H9 (cell line): ENCODE measurements around the gene PLEKHA5. TPM values are rescaled to one million over a fixed set of nuclear protein-coding genes. Genes with fewer than 3 reads are reported as not detected.
A peak's percentile ranks its signal among the peaks of the same experiment; 100 is the strongest.

Source experiments
- DNase-seq: peaks from one replicate; pipeline ENCODE4 v3.0.0-alpha.2; 2017
- H2AFZ ChIP-seq: one replicate; pipeline ENCODE4 v1.6.1; 2013; ENCODE audit warnings: mild to moderate bottlenecking, low read length, control low read depth, moderate library complexity
- H2AK5ac ChIP-seq: 2 replicates; pipeline ENCODE4 v1.6.1; 2013; ENCODE audit warnings: low read length, control low read depth, mixed read lengths; ENCODE audit not compliant: insufficient read length
- H2BK120ac ChIP-seq: one replicate; pipeline ENCODE4 v1.6.1; 2013; ENCODE audit warnings: low read depth, mild to moderate bottlenecking, low read length, control low read depth, inconsistent platforms; ENCODE audit not compliant: poor library complexity, severe bottlenecking
- H2BK12ac ChIP-seq: 2 replicates; pipeline ENCODE4 v1.6.1; 2013; ENCODE audit warnings: low read length, control low read depth, mixed read lengths, low read depth; ENCODE audit not compliant: insufficient read length
- H2BK15ac ChIP-seq: 2 replicates; pipeline ENCODE4 v1.6.1; 2013; ENCODE audit warnings: low read depth, low read length, control low read depth
- H2BK20ac ChIP-seq: one replicate; pipeline ENCODE4 v1.6.1; 2013; ENCODE audit warnings: low read depth, mild to moderate bottlenecking, low read length, control low read depth, inconsistent platforms; ENCODE audit not compliant: poor library complexity, severe bottlenecking
- H2BK5ac ChIP-seq: 2 replicates; pipeline ENCODE4 v1.6.1; 2013; ENCODE audit warnings: low read length, control low read depth, mixed read lengths; ENCODE audit not compliant: insufficient read length
- H3K14ac ChIP-seq: 2 replicates; pipeline ENCODE4 v1.6.1; 2013; ENCODE audit warnings: low read length, control low read depth; ENCODE audit not compliant: insufficient read depth
- H3K18ac ChIP-seq: 2 replicates; pipeline ENCODE4 v1.6.1; 2013; ENCODE audit warnings: low read depth, mild to moderate bottlenecking, mixed read lengths, low read length, control low read depth; ENCODE audit not compliant: insufficient read length
- H3K23ac ChIP-seq: 2 replicates; pipeline ENCODE4 v1.6.1; 2013; ENCODE audit warnings: low read length, control low read depth, mixed read lengths, low read depth; ENCODE audit not compliant: insufficient read length
- H3K23me2 ChIP-seq: 2 replicates; pipeline ENCODE4 v1.6.1; 2013; ENCODE audit warnings: low read depth, mild to moderate bottlenecking, mixed read lengths, low read length, control low read depth; ENCODE audit not compliant: insufficient read length, poor library complexity, severe bottlenecking
- H3K27ac ChIP-seq: 2 replicates; pipeline ENCODE4 v1.5.1; 2013; ENCODE audit warnings: low read length, control low read depth, mixed read lengths, low read depth; ENCODE audit not compliant: insufficient read length
- H3K27me3 ChIP-seq: 2 replicates; pipeline ENCODE4 v1.6.1; 2013; ENCODE audit warnings: low read length, control low read depth, inconsistent platforms; ENCODE audit not compliant: insufficient read depth
- H3K4ac ChIP-seq: 2 replicates; pipeline ENCODE4 v1.6.1; 2013; ENCODE audit warnings: low read depth, mild to moderate bottlenecking, control low read depth, inconsistent platforms, low read length, moderate library complexity
- H3K4me1 ChIP-seq: 2 replicates; pipeline ENCODE4 v1.6.1; 2013; ENCODE audit warnings: low read length, control low read depth, inconsistent platforms; ENCODE audit not compliant: insufficient read depth
- H3K4me2 ChIP-seq: 2 replicates; pipeline ENCODE4 v1.6.1; 2013; ENCODE audit warnings: low read length, control low read depth, mixed read lengths; ENCODE audit not compliant: insufficient read length, insufficient read depth
- H3K56ac ChIP-seq: 2 replicates; pipeline ENCODE4 v1.6.1; 2013; ENCODE audit warnings: low read depth, mild to moderate bottlenecking, mixed read lengths, low read length, control low read depth; ENCODE audit not compliant: insufficient read length
- H3K79me1 ChIP-seq: 2 replicates; pipeline ENCODE4 v1.6.1; 2013; ENCODE audit warnings: low read depth, mild to moderate bottlenecking, moderate library complexity, low read length, control low read depth, inconsistent platforms; ENCODE audit not compliant: insufficient read depth, poor library complexity, severe bottlenecking
- H3K79me2 ChIP-seq: 2 replicates; pipeline ENCODE4 v1.6.1; 2013; ENCODE audit warnings: low read length, control low read depth, inconsistent platforms; ENCODE audit not compliant: insufficient read depth
- H3K9ac ChIP-seq: 2 replicates; pipeline ENCODE4 v1.6.1; 2013; ENCODE audit warnings: low read length, control low read depth, mixed read lengths; ENCODE audit not compliant: insufficient read length; ENCODE audit errors: extremely low read depth
- H3K9me3 ChIP-seq: one replicate; pipeline ENCODE4 v1.6.1; 2013; ENCODE audit warnings: low read depth, low read length, inconsistent platforms; ENCODE audit not compliant: control insufficient read depth
- H3T11ph ChIP-seq: one replicate; pipeline ENCODE4 v1.6.1; 2013; ENCODE audit warnings: mild to moderate bottlenecking, low read length, control low read depth, inconsistent platforms
- H4K20me1 ChIP-seq: one replicate; pipeline ENCODE4 v1.6.1; 2013; ENCODE audit not compliant: control insufficient read depth, insufficient read length, insufficient read depth
- H4K5ac ChIP-seq: 2 replicates; pipeline ENCODE4 v1.6.1; 2013; ENCODE audit warnings: low read depth, mild to moderate bottlenecking, mixed read lengths, low read length, control low read depth; ENCODE audit not compliant: insufficient read length
- H4K8ac ChIP-seq: replicated peaks from 2 replicates; pipeline ENCODE4 v1.6.1; 2013; ENCODE audit warnings: low read length, control low read depth, mixed read lengths, low read depth; ENCODE audit not compliant: insufficient read length
- H4K91ac ChIP-seq: 2 replicates; pipeline ENCODE4 v1.6.1; 2013; ENCODE audit warnings: low read depth, mild to moderate bottlenecking, moderate library complexity, mixed read lengths, low read length, control low read depth; ENCODE audit not compliant: insufficient read length
- H3K27ac Mint-ChIP-seq, 3 experiments: 2 replicates in 2 of 3; 3 replicates in 1 of 3; pipeline ENCODE4 v1.8.0; 2020 to 2021; ENCODE audit warnings: mixed read lengths in 3 of 3, mild to moderate bottlenecking in 1 of 3, moderate library complexity in 1 of 3
- H3K27me3 Mint-ChIP-seq: 2 replicates; pipeline ENCODE4 v1.8.0; 2021; ENCODE audit warnings: low read depth, mild to moderate bottlenecking, moderate library complexity, mixed read lengths
- H3K36me3 Mint-ChIP-seq, 3 experiments: 2 replicates in 2 of 3; 3 replicates in 1 of 3; pipeline ENCODE4 v1.8.0; 2020 to 2021; ENCODE audit warnings: low read depth in 3 of 3, mixed read lengths in 3 of 3; ENCODE audit not compliant: insufficient read depth in 1 of 3
- H3K4me1 Mint-ChIP-seq, 2 experiments: 2 replicates each; pipeline ENCODE4 v1.8.0; 2020; ENCODE audit warnings: mixed read lengths in 2 of 2
- H3K4me3 Mint-ChIP-seq, 2 experiments: 2 replicates in 1 of 2; 3 replicates in 1 of 2; pipeline ENCODE4 v1.8.0; 2020 to 2021; ENCODE audit warnings: mild to moderate bottlenecking in 2 of 2, mixed read lengths in 2 of 2, moderate library complexity in 1 of 2
- H3K9me3 Mint-ChIP-seq, 2 experiments: 2 replicates in 1 of 2; 3 replicates in 1 of 2; pipeline ENCODE4 v1.8.0; 2020; ENCODE audit warnings: mild to moderate bottlenecking in 2 of 2, mixed read lengths in 2 of 2, moderate library complexity in 1 of 2
- WGBS: extraction: QIAGEN DNeasy Blood & Tissue Kit; methylation state at CpG from one replicate; pipeline ENCODE4 v1.1.7; 2013; ENCODE audit warnings: missing lambda C conversion rate, low lambda C conversion rate, mixed read lengths; ENCODE audit not compliant: insufficient read length; ENCODE audit errors: extremely low coverage; 5-methylcytosine and 5-hydroxymethylcytosine counted together
- total RNA-seq: library from RNA; stranded (reverse); gene quantifications from 2 replicates; pipeline ENCODE4 v1.2.1, GENCODE V29; 2021
- TF ChIP-seq, protein P1 (sequence below): fragments of 200-600 bp; sonication (generic); conservative IDR thresholded peaks from 3 replicates; pipeline ENCODE4 v1.8.0; 2021; ENCODE audit warnings: antibody characterized with exemption, mild to moderate bottlenecking

PLEKHA5 gene
- total RNA-seq, 1 experiment from 2014 or later = 86.7 TPM

GRCh38 chr12:19129122-19129485 lies 429 bp upstream of the PLEKHA5 start:
- H4K20me1 ChIP-seq = no peaks in the 10 kb centered on the region
- H3K23me2 ChIP-seq = peaks cover 6% of the 10 kb centered on the region
- no peak overlapping the region for H2AK5ac ChIP-seq
- peaks cover 9% of the 10 kb centered on the region; the same call in 1 of the 2 replicates for H3K79me2 ChIP-seq
- H3K4me1 ChIP-seq = no peaks in the 10 kb centered on the region
- no peak overlapping the region for H4K91ac ChIP-seq
- peaks cover 21 to 23% of the 10 kb centered on the region in 2 experiments for H3K9me3 Mint-ChIP-seq
- H3K9me3 ChIP-seq = peaks cover 10% of the 10 kb centered on the region
- H3T11ph ChIP-seq = no peak overlapping the region
- WGBS = no CpG with 5 or more reads among the region's 12 CpGs
- H3K4me3 Mint-ChIP-seq = peak overlapping the region; percentile 53 to 72
- no peak overlapping the region for H2BK5ac ChIP-seq
- TF ChIP-seq, protein P1, sequence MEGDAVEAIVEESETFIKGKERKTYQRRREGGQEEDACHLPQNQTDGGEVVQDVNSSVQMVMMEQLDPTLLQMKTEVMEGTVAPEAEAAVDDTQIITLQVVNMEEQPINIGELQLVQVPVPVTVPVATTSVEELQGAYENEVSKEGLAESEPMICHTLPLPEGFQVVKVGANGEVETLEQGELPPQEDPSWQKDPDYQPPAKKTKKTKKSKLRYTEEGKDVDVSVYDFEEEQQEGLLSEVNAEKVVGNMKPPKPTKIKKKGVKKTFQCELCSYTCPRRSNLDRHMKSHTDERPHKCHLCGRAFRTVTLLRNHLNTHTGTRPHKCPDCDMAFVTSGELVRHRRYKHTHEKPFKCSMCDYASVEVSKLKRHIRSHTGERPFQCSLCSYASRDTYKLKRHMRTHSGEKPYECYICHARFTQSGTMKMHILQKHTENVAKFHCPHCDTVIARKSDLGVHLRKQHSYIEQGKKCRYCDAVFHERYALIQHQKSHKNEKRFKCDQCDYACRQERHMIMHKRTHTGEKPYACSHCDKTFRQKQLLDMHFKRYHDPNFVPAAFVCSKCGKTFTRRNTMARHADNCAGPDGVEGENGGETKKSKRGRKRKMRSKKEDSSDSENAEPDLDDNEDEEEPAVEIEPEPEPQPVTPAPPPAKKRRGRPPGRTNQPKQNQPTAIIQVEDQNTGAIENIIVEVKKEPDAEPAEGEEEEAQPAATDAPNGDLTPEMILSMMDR = no peak
- no peak overlapping the region for H2BK120ac ChIP-seq
- DNase-seq = no peak
- no peak overlapping the region for H3K4ac ChIP-seq
- no peaks in the 10 kb centered on the region for H3K27me3 ChIP-seq
- H3K27ac Mint-ChIP-seq = peak overlapping the region in 2 of 3 experiments; percentile 23 to 54; a peak in 3 of 7 replicates
- H4K5ac ChIP-seq = no peak overlapping the region
- H2BK15ac ChIP-seq = no peak overlapping the region
- no peak overlapping the region for H3K56ac ChIP-seq
- no peaks in the 10 kb centered on the region for H3K79me1 ChIP-seq
- no peak overlapping the region for H3K23ac ChIP-seq
- no peak overlapping the region for H3K27ac ChIP-seq
- H2AFZ ChIP-seq = no peak overlapping the region
- no peak overlapping the region for H2BK20ac ChIP-seq
- H3K27me3 Mint-ChIP-seq = peaks cover 2% of the 10 kb centered on the region
- H3K18ac ChIP-seq = no peak overlapping the region
- peaks cover 27 to 52% (median 44%) of the 10 kb centered on the region in 3 experiments for H3K36me3 Mint-ChIP-seq
- H3K9ac ChIP-seq = peak overlapping the region; percentile 44
- peaks cover 34 to 39% of the 10 kb centered on the region in 2 experiments for H3K4me1 Mint-ChIP-seq
- H2BK12ac ChIP-seq = no peak overlapping the region
- H3K14ac ChIP-seq = no peak overlapping the region
- H3K4me2 ChIP-seq = no peak overlapping the region
- no peak overlapping the region for H4K8ac ChIP-seq
